Endometrium (tissue), 2 donors: ENCODE results near the gene APOBEC2.

Experiments
- FAIRE-seq: peaks from 2 replicates; lab custom pipeline; 2012; peaks lifted over from hg19 to GRCh38; lab: Jason Lieb, UNC
- donor health status: control.
- donor health status: control.

The APOBEC2 gene

GRCh38 chr6:41088451-41088850 is 35.4 kb downstream of the APOBEC2 start:
- FAIRE-seq: no peak

GRCh38 chr6:41090841-41091761 is 38.1 kb downstream of the APOBEC2 start:
- no peak for FAIRE-seq

- FAIRE-seq: no peak
These were observed 39.6 kb downstream of the APOBEC2 start for GRCh38 chr6:41092421-41093140.

- FAIRE-seq: no peak
These were observed 40.7 kb downstream of the APOBEC2 start for GRCh38 chr6:41093729-41094128.

- no peak for FAIRE-seq
These were observed 44.6 kb downstream of the APOBEC2 start for GRCh38 chr6:41097467-41098090.

- FAIRE-seq: no peak
These were observed 45.4 kb downstream of the APOBEC2 start for GRCh38 chr6:41098366-41098765.

- no peak for FAIRE-seq
These were observed 47.9 kb downstream of the APOBEC2 start for GRCh38 chr6:41100871-41101287.

GRCh38 chr6:41103847-41104246 is 50.8 kb downstream of the APOBEC2 start:
- no peak for FAIRE-seq

GRCh38 chr6:41111017-41111416 is 58.0 kb downstream of the APOBEC2 start:
- no peak for FAIRE-seq
